Esophagus squamous epithelium (tissue), 4 donors: ENCODE data around the gene HECTD4.

ENCODE experiments used
- CTCF ChIP-seq, 6 experiments: fragments of 450-650 bp in 4 of 6; fragments of 200-600 bp in 2 of 6; sonication (generic) in 2 of 6; IDR thresholded peaks; one replicate each; pipeline ENCODE4 v1.5.1; 2016 to 2019; ENCODE audit warnings: antibody characterized with exemption in 6 of 6, mild to moderate bottlenecking in 4 of 6, moderate library complexity in 4 of 6
- POLR2A ChIP-seq, 4 donors: fragments of 450-650 bp; IDR thresholded peaks; one replicate each; pipeline ENCODE4 v1.6.1; 2017; ENCODE audit warnings: antibody characterized with exemption in 4 of 4, mild to moderate bottlenecking in 4 of 4, moderate library complexity in 3 of 4

GRCh38 chr12:112241176-112241575 lies 141.1 kb downstream of the HECTD4 start:
- TF ChIP-seq CTCF (IDR thresholded peaks at IDR 0.05) (no peak), POLR2A (IDR thresholded peaks at IDR 0.05) (no peak)
